Neural cell (in vitro differentiated cells): ENCODE measurements around the gene UQCRH. TPM values are rescaled to one million over a fixed set of nuclear protein-coding genes. Genes with fewer than 3 reads are reported as not detected.
"Not testable (repeated sequence)": the region's sequence is repeated elsewhere in the genome, so short reads cannot be mapped to it uniquely, and the experiment has no call there.

ENCODE experiments used
- H2AFZ ChIP-seq: fragments of 200-600, 300-800 bp; sonication (generic), shearing (Covaris generic); 2 replicates; pipeline ENCODE4 v1.6.0; 2014; ENCODE audit warnings: low read depth, mild to moderate bottlenecking, antibody characterized with exemption, low read length, moderate library complexity
- H3F3A ChIP-seq: fragments of 200-600 bp; shearing (Covaris generic); 2 replicates; pipeline ENCODE4 v1.6.1; 2016; ENCODE audit warnings: mild to moderate bottlenecking, moderate library complexity, mixed read lengths, antibody characterized with exemption, low read length; ENCODE audit not compliant: insufficient read depth, poor library complexity, severe bottlenecking
- H3K27ac ChIP-seq: fragments of 200-600, 300-800 bp; sonication (generic), shearing (Covaris generic); 2 replicates; pipeline ENCODE4 v1.5.1; 2014; ENCODE audit warnings: mild to moderate bottlenecking, low read length, moderate library complexity
- H3K27me3 ChIP-seq: fragments of 300-800, 200-600 bp; sonication (generic), shearing (Covaris generic); 2 replicates; pipeline ENCODE4 v1.6.0; 2014; ENCODE audit warnings: mild to moderate bottlenecking, low read depth, low read length, moderate library complexity; ENCODE audit not compliant: insufficient read depth
- H3K36me3 ChIP-seq: fragments of 300-800, 200-600 bp; sonication (generic), shearing (Covaris generic); 2 replicates; pipeline ENCODE4 v1.5.1; 2014; ENCODE audit warnings: mild to moderate bottlenecking, antibody characterized with exemption, low read length, moderate library complexity; ENCODE audit not compliant: insufficient read depth
- H3K4me2 ChIP-seq: fragments of 300-800, 200-600 bp; sonication (generic), shearing (Covaris generic); 2 replicates; pipeline ENCODE4 v1.6.0; 2014; ENCODE audit warnings: mild to moderate bottlenecking, low read length
- H3K4me3 ChIP-seq: fragments of 300-800, 200-600 bp; sonication (generic), shearing (Covaris generic); 2 replicates; pipeline ENCODE4 v1.5.1; 2014; ENCODE audit warnings: mild to moderate bottlenecking, low read length, moderate library complexity
- H3K79me2 ChIP-seq: fragments of 200-600 bp; shearing (Covaris generic); replicated peaks from 2 replicates; pipeline ENCODE4 v1.6.0; 2014; ENCODE audit warnings: mild to moderate bottlenecking, low read length, moderate library complexity; ENCODE audit not compliant: insufficient read depth
- H3K9ac ChIP-seq: fragments of 300-800, 200-600 bp; sonication (generic), shearing (Covaris generic); 2 replicates; pipeline ENCODE4 v1.6.1; 2016; ENCODE audit warnings: mild to moderate bottlenecking, low read length, mixed read lengths
- H3K9me2 ChIP-seq: fragments of 200-600 bp; shearing (Covaris generic); 2 replicates; pipeline ENCODE4 v1.6.1; 2016; ENCODE audit warnings: mild to moderate bottlenecking, low read length, mixed read lengths; ENCODE audit not compliant: insufficient read depth
- H3K9me3 ChIP-seq: fragments of 200-600, 300-800 bp; sonication (generic), shearing (Covaris generic); 2 replicates; pipeline ENCODE4 v1.6.1; 2016; ENCODE audit warnings: mild to moderate bottlenecking, mixed run types, low read length, moderate library complexity, mixed read lengths
- H4K20me1 ChIP-seq: fragments of 200-600 bp; shearing (Covaris generic); 2 replicates; pipeline ENCODE4 v1.6.1; 2016; ENCODE audit warnings: mild to moderate bottlenecking, mixed run types; ENCODE audit not compliant: insufficient read depth
- polyA plus RNA-seq: library from polyadenylated mRNA; depleted of rRNA; stranded (reverse); fragments of >200 nt; gene quantifications from 2 replicates; pipeline ENCODE4 v1.2.3, GENCODE V29; 2014

Gene UQCRH
- polyA plus RNA-seq, 1 donor from 2014 or later = 1,272 TPM

DNA sequence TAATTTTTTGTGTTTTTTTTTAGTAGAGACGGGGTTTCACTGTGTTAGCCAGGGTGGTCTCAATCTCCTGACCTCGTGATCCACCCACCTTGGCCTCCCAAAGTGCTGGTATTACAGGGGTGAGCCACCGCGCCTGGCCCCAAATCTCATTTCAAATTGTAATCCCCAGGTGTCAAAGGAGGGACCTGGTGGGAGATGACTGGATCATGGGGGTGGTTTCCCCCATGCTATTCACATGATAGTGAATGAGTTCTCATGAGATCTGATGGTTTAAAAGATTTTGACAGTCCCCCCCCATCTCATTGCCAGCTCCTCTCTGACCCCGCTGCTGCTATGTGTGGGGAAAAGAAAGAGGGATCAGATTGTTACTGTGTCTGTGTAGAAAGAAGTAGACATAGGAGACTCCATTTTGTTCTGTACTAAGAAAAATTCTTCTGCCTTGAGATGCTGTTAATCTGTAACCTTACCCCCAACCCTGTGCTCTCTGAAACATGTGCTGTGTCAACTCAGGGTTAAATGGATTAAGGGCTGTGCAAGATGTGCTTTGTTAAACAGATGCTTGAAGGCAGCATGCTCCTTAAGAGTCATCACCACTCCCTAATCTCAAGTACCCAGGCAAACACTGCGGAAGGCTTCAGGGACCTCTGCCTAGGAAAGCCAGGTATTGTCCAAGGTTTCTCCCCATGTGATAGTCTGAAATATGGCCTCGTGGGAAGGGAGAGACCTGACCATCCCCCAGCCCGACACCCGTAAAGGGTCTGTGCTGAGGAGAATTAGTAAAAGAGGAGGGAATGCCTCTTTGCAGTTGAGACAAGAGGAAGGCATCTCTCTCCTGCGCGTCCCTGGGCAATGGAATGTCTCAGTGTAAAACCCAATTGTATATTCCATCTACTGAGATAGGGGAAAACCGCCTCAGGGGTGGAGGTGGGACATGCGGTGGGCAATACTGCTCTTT lies 16.7 kb downstream of the UQCRH start:
- not testable (repeated sequence) for H3K4me3 ChIP-seq, H4K20me1 ChIP-seq, H3K79me2 ChIP-seq, H3K27me3 ChIP-seq, H3K36me3 ChIP-seq, H3K27ac ChIP-seq, H3K9me2 ChIP-seq, H2AFZ ChIP-seq, H3F3A ChIP-seq, H3K4me2 ChIP-seq, H3K9ac ChIP-seq, H3K9me3 ChIP-seq

- not testable (repeated sequence) for H3K9ac ChIP-seq, H3F3A ChIP-seq, H4K20me1 ChIP-seq, H2AFZ ChIP-seq, H3K27ac ChIP-seq, H3K9me3 ChIP-seq, H3K4me3 ChIP-seq, H3K36me3 ChIP-seq, H3K27me3 ChIP-seq, H3K79me2 ChIP-seq, H3K4me2 ChIP-seq, H3K9me2 ChIP-seq
These were observed 18.7 kb downstream of the UQCRH start for GRCh38 chr1:46322191-46322590.

GRCh38 chr1:46325285-46326076 lies 22.0 kb downstream of the UQCRH start:
- not testable (repeated sequence) for H3K27me3 ChIP-seq, H4K20me1 ChIP-seq, H3K9me2 ChIP-seq, H3K9me3 ChIP-seq, H3K4me3 ChIP-seq, H3K4me2 ChIP-seq, H3K36me3 ChIP-seq, H2AFZ ChIP-seq, H3F3A ChIP-seq, H3K79me2 ChIP-seq, H3K9ac ChIP-seq, H3K27ac ChIP-seq

- not testable (repeated sequence) for H3F3A ChIP-seq, H3K4me2 ChIP-seq, H4K20me1 ChIP-seq, H3K4me3 ChIP-seq, H3K27ac ChIP-seq, H3K9me3 ChIP-seq, H3K9ac ChIP-seq, H3K36me3 ChIP-seq, H3K79me2 ChIP-seq, H3K9me2 ChIP-seq, H2AFZ ChIP-seq, H3K27me3 ChIP-seq
These were observed 24.7 kb downstream of the UQCRH start for GRCh38 chr1:46328182-46328581.

DNA sequence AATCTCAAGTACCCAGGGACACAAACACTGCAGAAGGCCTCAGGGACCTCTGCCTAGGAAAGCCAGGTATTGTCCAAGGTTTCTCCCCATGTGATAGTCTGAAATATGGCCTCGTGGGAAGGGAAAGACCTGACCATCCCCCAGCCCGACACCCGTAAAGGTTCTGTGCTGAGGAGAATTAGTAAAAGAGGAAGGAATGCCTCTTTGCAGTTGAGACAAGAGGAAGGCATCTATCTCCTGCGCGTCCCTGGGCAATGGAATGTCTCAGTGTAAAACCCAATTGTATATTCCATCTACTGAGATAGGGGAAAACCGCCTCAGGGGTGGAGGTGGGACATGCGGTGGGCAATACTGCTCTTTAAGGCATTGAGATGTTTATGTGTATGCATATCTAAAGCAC lies 26.3 kb downstream of the UQCRH start:
- H3K9ac ChIP-seq, H3K27ac ChIP-seq, H3K36me3 ChIP-seq, H4K20me1 ChIP-seq, H2AFZ ChIP-seq, H3K27me3 ChIP-seq, H3K79me2 ChIP-seq, H3K9me2 ChIP-seq, H3K4me2 ChIP-seq, H3K9me3 ChIP-seq, H3K4me3 ChIP-seq, H3F3A ChIP-seq: not testable (repeated sequence)

DNA sequence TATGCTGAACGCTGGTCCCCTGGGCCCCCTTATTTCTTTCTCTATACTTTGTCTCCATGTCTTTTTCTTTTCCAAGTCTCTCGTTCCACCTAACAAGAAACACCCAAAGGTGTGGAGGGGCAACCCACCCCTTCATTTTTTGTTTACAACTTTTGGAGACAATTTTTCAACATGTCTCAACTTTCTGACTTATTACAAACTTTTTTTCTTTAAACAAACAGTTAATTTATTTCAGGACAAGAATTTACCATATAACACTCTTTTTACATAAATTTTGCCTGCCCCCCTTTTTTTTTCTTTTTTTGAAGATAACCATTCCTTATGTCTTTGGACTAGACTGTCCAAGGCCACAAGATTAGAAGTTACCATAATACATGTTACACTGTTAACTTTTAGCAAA lies 26.9 kb downstream of the UQCRH start:
- not testable (repeated sequence) for H2AFZ ChIP-seq, H3K4me3 ChIP-seq, H3K79me2 ChIP-seq, H3K9me3 ChIP-seq, H3K27me3 ChIP-seq, H3K9me2 ChIP-seq, H3K9ac ChIP-seq, H3K36me3 ChIP-seq, H3F3A ChIP-seq, H3K4me2 ChIP-seq, H4K20me1 ChIP-seq, H3K27ac ChIP-seq

DNA sequence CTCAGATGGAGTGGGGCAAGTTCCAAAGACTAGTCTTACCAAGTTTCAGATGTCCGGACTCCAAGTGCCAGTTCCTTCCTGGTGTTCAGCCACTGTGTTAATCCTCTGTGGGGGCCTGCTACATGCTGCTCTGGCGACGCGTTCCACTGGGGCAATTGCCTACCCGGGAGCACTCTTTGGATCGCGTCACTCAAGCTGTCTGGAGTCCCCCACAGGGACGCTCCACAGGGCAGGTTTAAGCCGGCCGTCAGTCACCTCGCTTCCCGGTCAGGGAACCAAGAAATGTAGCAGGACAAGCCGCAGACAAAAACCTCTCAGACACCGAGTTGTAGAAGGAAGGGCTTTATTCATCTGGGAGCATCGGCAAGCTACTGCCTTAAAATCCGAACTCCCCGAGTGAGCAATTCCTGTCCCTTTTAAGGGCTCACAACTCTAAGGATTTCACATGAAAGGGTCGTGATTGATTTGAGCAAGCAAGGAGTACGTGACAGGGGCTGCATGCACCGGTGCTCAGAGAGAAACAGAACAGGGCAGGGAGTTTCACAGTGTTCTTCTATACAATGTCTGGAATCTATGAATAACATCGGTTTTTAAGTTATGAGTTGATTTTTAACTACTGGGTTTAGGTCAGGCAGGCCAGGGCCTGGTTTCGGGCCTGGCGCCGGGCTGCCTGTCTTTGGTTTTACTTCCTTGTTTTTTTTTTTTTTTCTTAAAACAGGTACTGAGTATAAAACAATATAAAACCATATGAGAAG lies 28.5 kb downstream of the UQCRH start:
- not testable (repeated sequence) for H3K4me2 ChIP-seq, H2AFZ ChIP-seq, H3K27me3 ChIP-seq, H3F3A ChIP-seq, H3K36me3 ChIP-seq, H3K27ac ChIP-seq, H3K9ac ChIP-seq, H3K4me3 ChIP-seq, H3K79me2 ChIP-seq, H3K9me2 ChIP-seq, H3K9me3 ChIP-seq, H4K20me1 ChIP-seq
